Measurements from ENCODE around the gene RASD1.

The RASD1 gene

GRCh38 chr17:17509601-17510425 is 13.6 kb upstream of the RASD1 start:
- no peak for DNase-seq

GRCh38 chr17:17508646-17509591 is 12.7 kb upstream of the RASD1 start:
- DNase-seq = no peak

GRCh38 chr17:17508019-17508535 is 11.9 kb upstream of the RASD1 start:
- DNase-seq = no peak

- no peak for DNase-seq
Measured at GRCh38 chr17:17507465-17508011, 11.3 kb upstream of the RASD1 start.

GRCh38 chr17:17506893-17507464 is 10.8 kb upstream of the RASD1 start:
- DNase-seq = no peak

- no peak for DNase-seq
Measured at GRCh38 chr17:17506181-17506741, 10.1 kb upstream of the RASD1 start.

GRCh38 chr17:17505610-17506171 is 9.5 kb upstream of the RASD1 start:
- no peak for DNase-seq

GRCh38 chr17:17505151-17505550 is 9.0 kb upstream of the RASD1 start:
- no peak for DNase-seq

- DNase-seq = no peak
Measured at GRCh38 chr17:17504341-17505140, 8.3 kb upstream of the RASD1 start.

GRCh38 chr17:17503566-17504130 is 7.5 kb upstream of the RASD1 start:
- no peak for DNase-seq

GRCh38 chr17:17502741-17503565 is 6.8 kb upstream of the RASD1 start:
- no peak for DNase-seq

- no peak for DNase-seq
Measured at GRCh38 chr17:17500999-17501605, 4.9 kb upstream of the RASD1 start.

- DNase-seq = no peak
Measured at GRCh38 chr17:17499402-17500145, 3.4 kb upstream of the RASD1 start.

GRCh38 chr17:17498606-17499301 is 2.6 kb upstream of the RASD1 start:
- no peak for DNase-seq

GRCh38 chr17:17497845-17498520 is 1.8 kb upstream of the RASD1 start:
- no peak for DNase-seq

GRCh38 chr17:17497065-17497844 is 1.1 kb upstream of the RASD1 start:
- DNase-seq = no peak

Data from cortex of kidney (tissue), 1 donor.